HG03135 (cell line): ENCODE data around the gene HEXD.

ENCODE experiments used
- ATAC-seq: cut with Tn5 transposase; IDR thresholded peaks from one replicate; pipeline ENCODE4 v1.9.1; 2021; ENCODE audit warnings: mild to moderate bottlenecking, moderate library complexity; ENCODE audit not compliant: unreplicated experiment

HEXD gene

DNA sequence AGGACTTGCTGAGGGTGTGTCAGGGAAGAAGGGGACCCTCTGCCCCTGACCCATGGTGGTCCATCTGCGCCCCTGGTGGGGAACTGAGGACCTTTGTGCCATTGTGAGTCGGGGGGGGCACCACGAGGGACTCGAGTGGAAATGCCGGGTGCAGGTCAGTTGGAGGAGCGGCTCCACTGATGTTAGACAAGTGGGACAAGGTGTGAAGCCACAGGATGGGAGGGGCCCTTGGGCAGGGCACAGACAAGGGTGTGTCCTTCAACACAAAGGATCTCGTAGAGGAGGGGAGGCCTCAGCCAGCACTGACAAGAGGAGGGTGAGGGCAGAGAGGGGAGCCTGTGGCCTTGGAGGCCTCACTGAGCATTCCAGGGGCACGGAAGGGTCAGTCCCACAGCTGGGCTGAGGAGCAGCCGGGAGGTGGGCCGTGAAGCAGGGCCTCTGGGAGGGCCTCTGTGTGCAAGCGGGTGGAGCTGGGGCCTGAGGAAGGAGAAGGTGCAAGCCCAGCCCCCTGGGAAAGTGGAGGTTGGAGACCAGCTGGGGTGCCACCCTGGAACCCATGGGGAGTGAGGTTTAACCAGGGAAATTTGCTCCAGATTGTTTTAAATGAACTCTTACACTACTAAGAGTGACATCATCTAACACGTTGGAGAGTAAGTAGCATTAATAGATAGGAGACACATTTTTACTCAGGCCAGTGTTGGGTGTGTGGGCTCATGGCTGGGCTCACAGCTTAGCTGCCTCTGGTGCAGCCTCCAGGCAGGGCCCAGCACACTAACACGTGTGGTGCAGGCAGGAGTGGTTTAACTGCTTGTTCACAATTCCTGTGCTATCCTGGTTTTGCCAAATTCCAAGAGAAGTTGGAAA is 68.3 kb downstream of the HEXD start:
- ATAC-seq, result no peak

DNA sequence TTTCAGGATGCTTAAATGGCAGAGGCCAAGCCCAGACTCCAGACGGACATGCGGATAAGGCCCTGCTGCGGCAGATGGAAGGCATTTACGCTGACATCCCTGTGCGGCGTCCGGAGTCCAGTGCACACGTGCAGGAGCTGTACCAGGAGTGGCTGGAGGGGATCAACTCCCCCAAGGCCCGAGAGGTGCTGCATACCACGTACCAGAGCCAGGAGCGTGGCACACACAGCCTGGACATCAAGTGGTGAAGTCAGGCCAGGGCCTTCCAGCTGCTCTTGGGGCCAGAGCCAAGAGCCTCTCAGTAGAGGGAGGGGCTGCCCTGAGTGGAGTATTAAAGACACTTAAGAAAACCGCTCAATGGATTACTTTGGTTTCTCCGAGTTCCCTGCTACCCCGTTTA is 69.8 kb downstream of the HEXD start:
- ATAC-seq, result no peak

DNA sequence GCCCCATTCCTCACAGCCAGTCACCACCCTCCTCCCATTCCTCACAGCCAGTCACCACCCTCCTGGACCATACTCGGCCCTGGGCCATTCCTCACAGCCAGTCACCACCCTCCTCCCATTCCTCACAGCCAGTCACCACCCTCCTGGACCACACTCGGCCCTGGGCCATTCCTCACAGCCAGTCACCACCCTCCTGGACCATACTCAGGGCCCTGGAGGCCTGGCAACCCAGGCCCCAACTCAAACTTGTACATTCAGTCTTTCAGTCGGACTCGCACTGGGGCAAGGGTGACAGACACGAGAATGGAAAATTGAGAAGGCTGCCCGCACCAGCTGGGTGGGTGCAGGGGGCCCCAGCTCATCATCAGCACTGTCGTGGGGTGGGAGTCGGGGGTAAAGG is 71.0 kb downstream of the HEXD start:
- ATAC-seq, result no peak

DNA sequence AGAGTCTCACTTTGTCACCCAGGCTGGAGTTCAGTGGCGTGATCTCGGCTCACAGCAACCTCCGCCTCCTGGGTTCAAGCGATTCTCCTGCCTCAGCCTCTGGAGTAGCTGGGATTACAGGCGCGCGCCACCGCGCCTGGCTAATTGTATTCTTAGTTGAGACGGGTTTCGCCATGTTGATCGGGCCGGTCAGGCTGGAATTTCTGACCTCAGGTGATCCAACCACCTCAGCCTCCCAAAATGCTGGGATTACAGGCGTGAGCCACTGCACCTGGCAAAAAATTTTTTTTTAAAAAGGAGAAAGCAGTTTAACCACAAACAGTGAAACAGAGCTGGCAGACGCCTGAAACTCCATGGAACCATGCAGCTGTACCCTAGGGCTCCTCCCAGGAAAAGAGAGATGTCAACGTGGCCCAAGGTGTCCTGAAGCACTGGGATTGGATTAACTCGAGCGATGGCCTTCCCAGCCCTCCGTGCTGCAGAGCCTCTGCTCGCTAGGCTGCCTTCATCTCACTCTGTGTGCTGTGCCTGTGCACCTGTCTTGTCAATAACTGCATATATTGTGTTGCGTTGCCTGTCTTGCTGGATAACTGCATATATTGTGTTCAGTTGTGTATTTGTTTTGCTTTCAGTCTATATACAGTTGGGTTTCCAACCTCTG is 71.8 kb downstream of the HEXD start:
- ATAC-seq, result no peak

DNA sequence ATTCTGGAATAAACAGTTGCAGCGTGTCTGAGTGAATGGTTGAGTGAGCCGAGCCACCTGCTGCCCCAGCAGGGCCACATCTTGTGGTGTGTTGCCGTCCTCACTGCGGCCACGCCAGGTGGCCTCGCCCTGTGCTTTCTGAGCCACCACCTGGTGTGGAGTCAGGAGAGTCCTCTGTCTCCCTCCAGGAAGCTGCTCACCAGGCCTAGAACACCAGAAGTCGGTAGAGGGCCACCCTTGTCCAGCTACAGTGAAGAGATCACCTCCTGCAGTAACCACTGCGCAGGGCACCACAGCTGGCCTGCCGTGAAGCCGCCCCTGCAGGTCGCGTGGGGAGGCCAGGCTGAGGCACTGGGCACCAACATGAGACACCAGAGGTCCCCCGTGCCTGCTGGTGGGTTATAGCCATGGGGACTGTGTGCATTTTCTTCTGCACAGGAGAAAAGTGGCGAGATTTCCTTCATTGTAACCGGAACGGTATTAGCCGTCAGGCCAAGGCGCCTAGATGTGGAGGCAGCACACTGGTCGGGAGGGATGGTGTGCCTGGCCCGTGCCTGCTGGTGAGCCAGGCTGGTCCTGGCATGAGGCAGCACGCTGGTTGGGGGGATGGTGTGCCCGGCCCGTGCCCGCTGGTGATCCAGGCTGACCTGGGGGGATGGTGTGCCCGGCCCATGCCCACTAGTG is 72.5 kb downstream of the HEXD start:
- ATAC-seq, result no peak

DNA sequence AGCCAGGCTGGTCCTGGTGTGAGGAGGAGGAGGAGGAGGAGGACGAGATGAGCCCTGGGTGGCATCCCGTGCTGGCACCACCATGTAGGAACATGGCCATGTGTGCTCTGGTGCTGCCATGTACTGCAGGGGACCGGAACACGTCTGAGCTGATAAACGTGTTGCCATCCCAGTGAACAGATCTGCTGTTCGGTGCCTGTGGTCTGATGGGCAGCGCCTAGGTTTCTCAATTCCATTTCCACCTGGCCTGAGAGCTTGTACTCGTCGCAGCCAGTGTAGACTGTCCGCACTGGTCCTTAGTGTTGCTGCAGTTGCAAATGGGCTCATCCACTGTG is 73.0 kb downstream of the HEXD start:
- ATAC-seq, result no peak

DNA sequence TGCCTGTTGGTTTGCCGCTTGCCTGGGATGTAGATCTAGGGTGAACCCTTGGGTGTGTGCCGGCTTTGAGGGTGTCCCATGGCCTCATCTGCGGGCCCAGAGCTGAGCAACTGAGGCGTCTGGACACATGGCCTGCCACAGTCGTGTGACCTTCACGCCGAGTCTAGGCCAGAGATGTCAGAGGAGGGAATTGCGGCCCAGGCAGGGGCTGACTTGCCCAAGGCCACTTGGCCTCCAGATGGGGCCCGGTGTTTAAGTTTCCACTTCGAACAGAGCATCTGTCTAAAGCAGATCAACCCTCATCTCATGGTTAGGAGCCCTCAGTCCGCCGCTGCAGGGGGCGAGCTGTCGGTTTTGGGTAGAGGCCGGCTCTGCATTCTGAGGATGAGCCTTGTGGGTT is 73.4 kb downstream of the HEXD start:
- no peak for ATAC-seq
